A673 (cell line): Measurements from ENCODE around the gene PLXDC2. TPM values are rescaled to one million over a fixed set of nuclear protein-coding genes. Genes with fewer than 3 reads are reported as not detected.

Source experiments
- BruUV-seq: library from RNA; stranded (reverse); fragments of 400-500 nt; replicated peaks from 2 replicates; lab custom pipeline; 2021; lab: Mats Ljungman, UMichigan
- CTCF ChIA-PET: fragments of 300-600 bp; sonication (Branson Sonifier 250); formaldehyde crosslinking; loops from one replicate; lab custom pipeline; 2022; ENCODE audit warnings: antibody characterized with exemption; lab: Charles Lee
- POLR2A ChIA-PET: fragments of 300-600 bp; sonication (Branson Sonifier 250); formaldehyde crosslinking; loops from one replicate; lab custom pipeline; 2022; ENCODE audit warnings: antibody characterized with exemption; ENCODE audit not compliant: low non-redundant PET; lab: Charles Lee
- DNase-seq: peaks from one replicate; pipeline ENCODE4 v3.0.0-alpha.2; 2015; ENCODE audit warnings: low spot score
- H3K27ac ChIP-seq: fragments of 200-600 bp; sonication (generic); 2 replicates; pipeline ENCODE4 v1.5.1; 2016; ENCODE audit warnings: mixed run types, low read depth, mild to moderate bottlenecking, mixed read lengths, antibody characterized with exemption, low read length; ENCODE audit not compliant: poor library complexity, severe bottlenecking
- H3K27me3 ChIP-seq: fragments of 200-600 bp; sonication (generic); replicated peaks from 2 replicates; pipeline ENCODE4 v1.6.1; 2017; ENCODE audit warnings: mixed run types, low read depth, mild to moderate bottlenecking, mixed read lengths, antibody characterized with exemption, low read length; ENCODE audit not compliant: insufficient read depth, poor library complexity
- H3K36me3 ChIP-seq: fragments of 200-600 bp; sonication (generic); 2 replicates; pipeline ENCODE4 v1.6.1; 2016; ENCODE audit warnings: mixed run types, mild to moderate bottlenecking, mixed read lengths, antibody characterized with exemption, low read length; ENCODE audit not compliant: insufficient read depth, poor library complexity, severe bottlenecking
- H3K4me1 ChIP-seq: fragments of 200-600 bp; sonication (generic); 2 replicates; pipeline ENCODE4 v1.6.1; 2017; ENCODE audit warnings: mixed run types, mild to moderate bottlenecking, mixed read lengths, antibody characterized with exemption, low read length; ENCODE audit not compliant: insufficient read depth, poor library complexity, severe bottlenecking
- H3K4me3 ChIP-seq: fragments of 200-600 bp; sonication (generic); 2 replicates; pipeline ENCODE4 v1.5.1; 2016; ENCODE audit warnings: low read depth, mixed run types, mild to moderate bottlenecking, mixed read lengths, low read length; ENCODE audit not compliant: poor library complexity, severe bottlenecking
- H3K9me3 ChIP-seq: fragments of 200-600 bp; sonication (generic); 2 replicates; pipeline ENCODE4 v1.6.1; 2016; ENCODE audit warnings: mixed run types, low read depth, mild to moderate bottlenecking, mixed read lengths, antibody characterized with exemption, low read length; ENCODE audit not compliant: poor library complexity, severe bottlenecking
- CTCF ChIP-seq: fragments of 300-800, 200-600 bp; sonication (generic); conservative IDR thresholded peaks from 2 replicates; pipeline ENCODE4 v1.5.1; 2017; ENCODE audit warnings: low read depth, mild to moderate bottlenecking, antibody characterized with exemption, low read length, moderate library complexity, mixed read lengths
- EZH2 ChIP-seq: fragments of 200-600 bp; sonication (generic); IDR thresholded peaks from 2 replicates; pipeline ENCODE4 v1.6.1; 2017; ENCODE audit warnings: borderline replicate concordance, low read depth, mild to moderate bottlenecking, mixed read lengths, antibody characterized with exemption, low read length; ENCODE audit not compliant: poor library complexity, severe bottlenecking
- intact Hi-C: fragments of 100-400 bp; cut with micrococcal nuclease; formaldehyde crosslinking; loops from one replicate; pipeline ENCODE4 v1.10.0; 2022; ENCODE audit not compliant: unreplicated experiment
- total RNA-seq: library from RNA; stranded (reverse); gene quantifications from 2 replicates; pipeline ENCODE4 v1.2.3, GENCODE V29; 2021

Gene PLXDC2
- total RNA-seq, 1 experiment from 2014 or later: 74.8 TPM

- H3K4me1 ChIP-seq: peaks cover 9% of the 10 kb centered on the region
- BruUV-seq: no TSS peak
- H3K4me3 ChIP-seq: no peak overlapping the region
- H3K36me3 ChIP-seq: no peaks in the 10 kb centered on the region
- TF ChIP-seq EZH2: no peak
- TF ChIP-seq CTCF: no peak
- no peaks in the 10 kb centered on the region for H3K27me3 ChIP-seq
- POLR2A ChIA-PET: no interaction called here
- DNase-seq: no peak
- no peak overlapping the region for H3K27ac ChIP-seq
- intact Hi-C loops: no loop called here
- CTCF ChIA-PET: no interaction called here
- no peaks in the 10 kb centered on the region for H3K9me3 ChIP-seq
Measured at GRCh38 chr10:20298417-20298816, 482.2 kb downstream of the PLXDC2 start.

GRCh38 chr10:20299034-20299736 lies 483.0 kb downstream of the PLXDC2 start:
- Histone ChIP-seq H3K4me1 (peaks cover 9% of the 10 kb centered on the region), H3K36me3 (no peaks in the 10 kb centered on the region), H3K27me3 (no peaks in the 10 kb centered on the region), H3K4me3 (no peak overlapping the region), H3K27ac (peak overlapping the region; percentile 22), H3K9me3 (no peaks in the 10 kb centered on the region)
- no TSS peak for BruUV-seq
- CTCF ChIA-PET: no interaction called here
- TF ChIP-seq CTCF (no peak), EZH2 (no peak)
- intact Hi-C loops: no loop called here
- POLR2A ChIA-PET: no interaction called here
- DNase-seq: peak; percentile 65

DNA sequence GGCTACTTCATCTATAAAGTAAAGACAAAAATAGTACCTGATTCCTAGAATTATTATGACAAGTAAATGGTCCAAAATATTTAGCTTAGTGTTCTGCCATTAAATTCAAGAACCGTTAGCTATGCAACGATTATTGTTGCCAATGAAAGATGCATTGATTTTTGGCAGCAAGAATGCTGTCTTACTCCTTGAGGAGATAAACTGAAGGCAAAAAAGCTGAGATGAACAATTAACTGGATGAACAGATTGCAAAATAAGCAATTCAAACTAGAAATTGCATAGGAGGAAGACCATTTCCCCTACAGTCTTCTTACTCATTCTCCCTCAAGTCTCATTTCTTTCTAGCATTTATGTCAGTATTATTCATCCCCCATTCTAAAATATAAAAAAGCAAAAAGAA lies 484.5 kb downstream of the PLXDC2 start:
- no peaks in the 10 kb centered on the region for H3K9me3 ChIP-seq
- ChIA-PET CTCF (no interaction called here), POLR2A (interaction anchor here (0.7 kb wide), 1 partner anchor 37 kb away, joined by 7 read pairs; no protein-coding TSS in a partner anchor)
- H3K36me3 ChIP-seq: no peaks in the 10 kb centered on the region
- intact Hi-C loops: no loop called here
- H3K4me1 ChIP-seq: peaks cover 9% of the 10 kb centered on the region
- H3K27me3 ChIP-seq: no peaks in the 10 kb centered on the region
- H3K27ac ChIP-seq: no peak overlapping the region
- no TSS peak for BruUV-seq
- H3K4me3 ChIP-seq: no peak overlapping the region
- DNase-seq: no peak
- TF ChIP-seq CTCF (no peak), EZH2 (no peak)
